Endothelial cell (in vitro differentiated cells): ENCODE measurements around the gene NTNG2. TPM values are rescaled to one million over a fixed set of nuclear protein-coding genes. Genes with fewer than 3 reads are reported as not detected.

Experiments
- DNase-seq: peaks from one replicate; pipeline ENCODE4 v3.0.0; 2021; ENCODE audit warnings: low spot score
- H3K27ac Mint-ChIP-seq: one replicate; pipeline ENCODE4 v1.8.0; 2021; ENCODE audit warnings: mixed read lengths, inconsistent platforms; ENCODE audit not compliant: unreplicated experiment
- H3K27me3 Mint-ChIP-seq: one replicate; pipeline ENCODE4 v1.8.0; 2021; ENCODE audit warnings: mild to moderate bottlenecking, moderate library complexity, mixed read lengths, inconsistent platforms; ENCODE audit not compliant: unreplicated experiment
- H3K36me3 Mint-ChIP-seq: one replicate; pipeline ENCODE4 v1.8.0; 2021; ENCODE audit warnings: mild to moderate bottlenecking, low read depth, mixed read lengths, inconsistent platforms; ENCODE audit not compliant: unreplicated experiment
- H3K4me1 Mint-ChIP-seq: one replicate; pipeline ENCODE4 v1.8.0; 2021; ENCODE audit warnings: mild to moderate bottlenecking, mixed read lengths, inconsistent platforms; ENCODE audit not compliant: unreplicated experiment
- H3K4me3 Mint-ChIP-seq: one replicate; pipeline ENCODE4 v1.8.0; 2021; ENCODE audit warnings: mild to moderate bottlenecking, mixed read lengths, inconsistent platforms; ENCODE audit not compliant: unreplicated experiment
- H3K9me3 Mint-ChIP-seq: one replicate; pipeline ENCODE4 v1.8.0; 2021; ENCODE audit warnings: mixed read lengths, inconsistent platforms; ENCODE audit not compliant: unreplicated experiment
- CTCF ChIP-seq: fragments of 200-600 bp; sonication (generic); IDR thresholded peaks from one replicate; pipeline ENCODE4 v1.5.0; 2021; ENCODE audit warnings: antibody characterized with exemption; ENCODE audit not compliant: unreplicated experiment
- total RNA-seq: library from RNA; stranded (reverse); fragmentation: NEBNext Ultra II Directional; extraction: Animal tissue kit (Norgen Biotek cat#: 25700); gene quantifications from one replicate; pipeline ENCODE4 v1.2.1, GENCODE V29; 2021; ENCODE audit not compliant: unreplicated experiment

The NTNG2 gene
- total RNA-seq, 1 donor from 2014 or later = 0.38 TPM

GRCh38 chr9:132121021-132121420 lies 40.8 kb upstream of the NTNG2 start:
- Mint-ChIP-seq H3K4me3 (no peak overlapping the region), H3K4me1 (peaks cover 25% of the 10 kb centered on the region), H3K9me3 (no peaks in the 10 kb centered on the region), H3K27ac (no peak overlapping the region), H3K27me3 (peaks cover 5% of the 10 kb centered on the region), H3K36me3 (no peaks in the 10 kb centered on the region)
- DNase-seq = no peak
- no peak for TF ChIP-seq CTCF

GRCh38 chr9:132124800-132125199 lies 37.1 kb upstream of the NTNG2 start:
- no peaks in the 10 kb centered on the region for H3K9me3 Mint-ChIP-seq
- DNase-seq = no peak
- no peak overlapping the region for H3K27ac Mint-ChIP-seq
- H3K4me1 Mint-ChIP-seq = peaks cover 32% of the 10 kb centered on the region
- H3K36me3 Mint-ChIP-seq = no peaks in the 10 kb centered on the region
- H3K4me3 Mint-ChIP-seq = no peak overlapping the region
- no peaks in the 10 kb centered on the region for H3K27me3 Mint-ChIP-seq
- no peak for TF ChIP-seq CTCF

GRCh38 chr9:132125361-132125760 lies 36.5 kb upstream of the NTNG2 start:
- Mint-ChIP-seq H3K4me1 (peaks cover 32% of the 10 kb centered on the region), H3K27me3 (no peaks in the 10 kb centered on the region), H3K9me3 (no peaks in the 10 kb centered on the region), H3K36me3 (no peaks in the 10 kb centered on the region), H3K27ac (no peak overlapping the region), H3K4me3 (no peak overlapping the region)
- no peak for DNase-seq
- no peak for TF ChIP-seq CTCF

- Mint-ChIP-seq H3K27ac (no peak overlapping the region), H3K4me3 (peak overlapping the region; percentile 30), H3K27me3 (peaks cover 1% of the 10 kb centered on the region), H3K36me3 (no peaks in the 10 kb centered on the region), H3K9me3 (no peaks in the 10 kb centered on the region), H3K4me1 (peaks cover 32% of the 10 kb centered on the region)
- DNase-seq = no peak
- TF ChIP-seq CTCF = no peak
Observed at GRCh38 chr9:132125944-132126679, 35.7 kb upstream of the NTNG2 start.

GRCh38 chr9:132126680-132127236 lies 35.1 kb upstream of the NTNG2 start:
- H3K27ac Mint-ChIP-seq = no peak overlapping the region
- no peak for DNase-seq
- H3K27me3 Mint-ChIP-seq = peaks cover 4% of the 10 kb centered on the region
- no peaks in the 10 kb centered on the region for H3K9me3 Mint-ChIP-seq
- H3K36me3 Mint-ChIP-seq = no peaks in the 10 kb centered on the region
- H3K4me3 Mint-ChIP-seq = no peak overlapping the region
- peaks cover 36% of the 10 kb centered on the region for H3K4me1 Mint-ChIP-seq
- no peak for TF ChIP-seq CTCF
